Esophagus squamous epithelium (tissue), 5 donors: Measurements from ENCODE around the gene GTF3C6. TPM values are rescaled to one million over a fixed set of nuclear protein-coding genes. Genes with fewer than 3 reads are reported as not detected.

Experiments
- DNase-seq: peaks from one replicate; lab custom pipeline; 2025; lab: John Stamatoyannopoulos, UW
- H3K27ac ChIP-seq, 4 donors: fragments of 200-600 bp; sonication (generic); one replicate each; pipeline ENCODE4 v1.5.1; 2016 to 2019; ENCODE audit warnings: mild to moderate bottlenecking in 1 of 4
- H3K27me3 ChIP-seq, 4 donors: fragments of 200-600 bp; sonication (generic); 1 replicate in 3 of 4; 2 replicates in 1 of 4; pipeline versions ENCODE4 v1.5.1 to v1.6.0; 2017 to 2021; ENCODE audit warnings: antibody characterized with exemption in 1 of 4
- H3K36me3 ChIP-seq, 3 donors: fragments of 200-600 bp; sonication (generic); one replicate each; pipeline ENCODE4 v1.5.1; 2016 to 2019
- H3K4me1 ChIP-seq, 3 donors: fragments of 200-600 bp; sonication (generic); one replicate each; pipeline ENCODE4 v1.5.1; 2017 to 2019
- H3K4me3 ChIP-seq, 4 donors: fragments of 200-600 bp; sonication (generic); 1 replicate in 3 of 4; 2 replicates in 1 of 4; pipeline ENCODE4 v1.5.1; 2016 to 2019; ENCODE audit warnings: mild to moderate bottlenecking in 2 of 4, moderate library complexity in 1 of 4
- H3K9me3 ChIP-seq, 3 donors: fragments of 200-600 bp; sonication (generic); one replicate each; pipeline ENCODE4 v1.5.1; 2016 to 2019
- POLR2A ChIP-seq, 4 donors: fragments of 450-650 bp; IDR thresholded peaks; one replicate each; pipeline ENCODE4 v1.6.1; 2017; ENCODE audit warnings: antibody characterized with exemption in 4 of 4, mild to moderate bottlenecking in 4 of 4, moderate library complexity in 3 of 4
- WGBS, 2 donors: methylation state at CpG; one replicate each; pipeline ENCODE4 v1.1.5; 2018; 5-methylcytosine and 5-hydroxymethylcytosine counted together
- intact Hi-C: fragments of 100-400 bp; cut with DNase I; formaldehyde crosslinking; loops from one replicate; pipeline ENCODE4 v1.15.0; 2022
- total RNA-seq, 4 donors: library from RNA; depleted of rRNA; stranded (reverse); fragments of >200 nt; gene quantifications; one replicate each; pipeline ENCODE4 v1.1.0, GENCODE V29; 2016
- TF ChIP-seq, protein P1 (sequence below), 6 experiments: fragments of 450-650 bp in 4 of 6; fragments of 200-600 bp in 2 of 6; sonication (generic) in 2 of 6; IDR thresholded peaks; one replicate each; pipeline ENCODE4 v1.5.1; 2016 to 2019; ENCODE audit warnings: antibody characterized with exemption in 6 of 6, mild to moderate bottlenecking in 4 of 6, moderate library complexity in 4 of 6
- donor health status: DM: yes; HTN: yes; CAD: no.

Gene GTF3C6
- total RNA-seq, 4 donors from 2014 or later: 28.9 to 75.4 (median 45.6) TPM

DNA sequence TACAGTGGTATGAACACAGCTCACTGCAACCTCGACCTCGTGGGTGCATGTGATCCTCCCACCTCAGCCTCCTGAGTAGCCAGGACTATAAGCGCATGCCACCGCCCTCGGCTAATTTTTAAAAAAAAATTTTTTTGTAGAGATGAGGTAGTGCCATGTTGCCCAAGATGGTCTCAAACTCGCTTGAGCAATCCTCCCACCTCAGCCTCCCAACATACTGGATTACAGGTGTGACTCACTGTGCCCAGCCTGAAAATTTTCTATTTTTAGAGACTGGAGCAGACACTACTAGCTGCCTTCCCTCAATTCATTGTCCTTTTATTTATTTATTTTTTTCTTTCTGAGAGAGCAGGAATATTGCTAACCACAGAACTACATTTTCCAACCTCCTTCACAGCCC is 20.3 kb upstream of the GTF3C6 start:
- no peaks in the 10 kb centered on the region for H3K4me1 ChIP-seq
- no peaks in the 10 kb centered on the region for H3K27me3 ChIP-seq
- H3K9me3 ChIP-seq: no peaks in the 10 kb centered on the region
- H3K4me3 ChIP-seq: no peak overlapping the region
- no peak for DNase-seq
- no peak overlapping the region for H3K27ac ChIP-seq
- intact Hi-C loops: no loop called here
- 91 to 97% methylated on average over 6 of the region's 6 CpGs for WGBS, 2 donors
- H3K36me3 ChIP-seq: no peaks in the 10 kb centered on the region
- TF ChIP-seq, protein P1, sequence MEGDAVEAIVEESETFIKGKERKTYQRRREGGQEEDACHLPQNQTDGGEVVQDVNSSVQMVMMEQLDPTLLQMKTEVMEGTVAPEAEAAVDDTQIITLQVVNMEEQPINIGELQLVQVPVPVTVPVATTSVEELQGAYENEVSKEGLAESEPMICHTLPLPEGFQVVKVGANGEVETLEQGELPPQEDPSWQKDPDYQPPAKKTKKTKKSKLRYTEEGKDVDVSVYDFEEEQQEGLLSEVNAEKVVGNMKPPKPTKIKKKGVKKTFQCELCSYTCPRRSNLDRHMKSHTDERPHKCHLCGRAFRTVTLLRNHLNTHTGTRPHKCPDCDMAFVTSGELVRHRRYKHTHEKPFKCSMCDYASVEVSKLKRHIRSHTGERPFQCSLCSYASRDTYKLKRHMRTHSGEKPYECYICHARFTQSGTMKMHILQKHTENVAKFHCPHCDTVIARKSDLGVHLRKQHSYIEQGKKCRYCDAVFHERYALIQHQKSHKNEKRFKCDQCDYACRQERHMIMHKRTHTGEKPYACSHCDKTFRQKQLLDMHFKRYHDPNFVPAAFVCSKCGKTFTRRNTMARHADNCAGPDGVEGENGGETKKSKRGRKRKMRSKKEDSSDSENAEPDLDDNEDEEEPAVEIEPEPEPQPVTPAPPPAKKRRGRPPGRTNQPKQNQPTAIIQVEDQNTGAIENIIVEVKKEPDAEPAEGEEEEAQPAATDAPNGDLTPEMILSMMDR (IDR thresholded peaks at IDR 0.05): no peak
- TF ChIP-seq POLR2A (IDR thresholded peaks at IDR 0.05): no peak

DNA sequence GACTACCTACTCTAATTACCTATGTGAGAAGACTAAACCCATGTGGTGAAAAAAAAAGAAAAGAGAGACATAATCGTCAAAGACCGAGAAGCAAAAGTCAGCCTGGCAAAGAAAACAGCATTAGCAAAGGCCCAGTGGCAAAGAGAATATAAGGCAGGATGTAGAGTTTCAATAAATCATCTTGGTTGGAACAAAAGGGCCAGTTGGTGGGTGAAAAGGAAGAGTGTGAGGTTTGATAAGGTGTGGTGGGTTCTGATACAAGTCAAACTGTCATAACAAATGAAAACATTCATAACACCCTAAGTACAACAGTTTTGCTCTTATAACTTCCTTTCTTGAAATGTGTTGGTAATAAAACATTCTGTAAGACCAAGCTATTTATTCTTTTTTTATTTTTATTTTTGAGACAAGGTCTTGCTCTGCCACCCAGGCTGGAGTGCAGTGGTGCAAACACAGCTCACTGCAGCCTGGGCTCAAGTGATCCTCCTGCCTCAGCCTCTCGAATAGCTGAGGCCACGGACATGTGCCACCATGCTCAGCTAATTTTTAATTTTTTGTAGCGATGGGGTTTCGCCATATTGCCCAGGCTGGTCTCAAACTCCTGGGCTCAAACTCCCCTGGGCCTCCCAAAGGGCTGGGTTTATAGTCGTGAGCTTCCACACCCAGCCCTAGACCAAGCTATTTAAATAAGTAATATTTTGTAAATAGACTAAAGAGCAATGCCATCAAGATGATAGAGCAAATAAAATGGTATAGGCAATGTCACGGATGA is 18.9 kb upstream of the GTF3C6 start:
- no peak for DNase-seq
- H3K9me3 ChIP-seq: no peaks in the 10 kb centered on the region
- intact Hi-C loops: loop anchor here (10.0 kb wide), 1 partner anchor 415 kb away; no protein-coding TSS in a partner anchor
- H3K27ac ChIP-seq: no peak overlapping the region
- no peak for TF ChIP-seq POLR2A (IDR thresholded peaks at IDR 0.05)
- TF ChIP-seq, protein P1 (IDR thresholded peaks at IDR 0.05): no peak
- H3K4me1 ChIP-seq: peaks cover 0 to 5% (median 0%) of the 10 kb centered on the region in 3 donors
- no peaks in the 10 kb centered on the region for H3K27me3 ChIP-seq
- 72 to 84% methylated on average over 8 of the region's 8 CpGs for WGBS, 2 donors
- no peak overlapping the region for H3K4me3 ChIP-seq
- no peaks in the 10 kb centered on the region for H3K36me3 ChIP-seq

DNA sequence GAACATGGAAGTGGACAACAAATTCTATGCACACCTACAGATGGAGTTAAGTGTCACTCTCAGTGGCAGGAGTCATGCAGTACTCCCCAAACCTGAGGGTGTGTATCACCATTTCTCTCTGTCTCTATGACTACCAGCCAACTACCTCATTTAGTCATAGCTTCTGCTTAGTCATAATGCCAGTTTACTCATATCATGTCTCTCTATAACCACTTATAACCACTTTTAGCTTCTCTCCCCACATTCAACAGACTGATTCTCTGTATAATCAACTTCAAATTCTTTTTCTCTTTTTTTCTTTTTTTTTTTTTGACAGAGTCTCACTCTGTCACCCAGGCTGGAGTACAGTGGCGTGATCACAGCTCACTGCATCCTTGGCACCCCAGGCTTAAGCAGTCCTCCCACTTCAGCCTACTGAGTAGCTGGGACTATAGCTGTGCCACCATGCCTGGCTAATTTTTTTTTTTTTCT is 13.8 kb upstream of the GTF3C6 start:
- Histone ChIP-seq H3K9me3 (no peaks in the 10 kb centered on the region), H3K4me3 (no peak overlapping the region), H3K36me3 (no peaks in the 10 kb centered on the region), H3K27ac (peak overlapping the region in 3 of 4 donors; percentile 40 to 55 (median 48)), H3K4me1 (peaks cover 0 to 19% (median 0%) of the 10 kb centered on the region in 3 donors), H3K27me3 (no peaks in the 10 kb centered on the region)
- DNase-seq: no peak
- WGBS, 2 donors: 29 to 55% methylated on average over 1 of the region's 1 CpG
- intact Hi-C loops: loop anchor here (5.0 to 10.0 kb wide), 2 partner anchors 262 to 420 kb away; no protein-coding TSS in a partner anchor
- TF ChIP-seq, protein P1 (IDR thresholded peaks at IDR 0.05): no peak
- no peak for TF ChIP-seq POLR2A (IDR thresholded peaks at IDR 0.05)

DNA sequence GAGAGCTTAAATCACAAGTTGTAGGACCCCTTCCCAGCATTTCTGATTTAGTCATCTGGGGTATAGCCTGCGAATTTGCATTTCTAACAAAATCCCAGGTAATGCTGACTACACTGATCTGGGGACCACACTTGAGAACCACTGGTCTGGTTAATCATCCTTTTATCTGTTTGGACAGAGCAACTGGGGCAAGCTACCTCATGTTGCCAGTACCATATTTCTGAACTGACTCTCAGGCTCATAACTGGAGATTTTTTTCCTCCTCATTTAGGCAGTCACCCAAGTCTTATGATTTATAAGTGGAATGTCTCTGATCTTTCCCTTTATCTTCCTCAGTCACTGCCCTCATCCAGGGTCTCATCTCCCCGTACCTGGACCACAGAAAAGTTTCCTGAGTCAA is 12.0 kb upstream of the GTF3C6 start:
- DNase-seq: no peak
- H3K4me3 ChIP-seq: no peak overlapping the region
- no peaks in the 10 kb centered on the region for H3K9me3 ChIP-seq
- no peaks in the 10 kb centered on the region for H3K36me3 ChIP-seq
- H3K27me3 ChIP-seq: no peaks in the 10 kb centered on the region
- intact Hi-C loops: loop anchor here (5.0 to 10.0 kb wide), 2 partner anchors 264 to 422 kb away; no protein-coding TSS in a partner anchor
- WGBS, 2 donors: 53 to 69% methylated on average over 2 of the region's 2 CpGs
- H3K27ac ChIP-seq: no peak overlapping the region
- TF ChIP-seq POLR2A (IDR thresholded peaks at IDR 0.05): no peak
- TF ChIP-seq, protein P1 (IDR thresholded peaks at IDR 0.05): no peak
- H3K4me1 ChIP-seq: peaks cover 0 to 22% (median 0%) of the 10 kb centered on the region in 3 donors

DNA sequence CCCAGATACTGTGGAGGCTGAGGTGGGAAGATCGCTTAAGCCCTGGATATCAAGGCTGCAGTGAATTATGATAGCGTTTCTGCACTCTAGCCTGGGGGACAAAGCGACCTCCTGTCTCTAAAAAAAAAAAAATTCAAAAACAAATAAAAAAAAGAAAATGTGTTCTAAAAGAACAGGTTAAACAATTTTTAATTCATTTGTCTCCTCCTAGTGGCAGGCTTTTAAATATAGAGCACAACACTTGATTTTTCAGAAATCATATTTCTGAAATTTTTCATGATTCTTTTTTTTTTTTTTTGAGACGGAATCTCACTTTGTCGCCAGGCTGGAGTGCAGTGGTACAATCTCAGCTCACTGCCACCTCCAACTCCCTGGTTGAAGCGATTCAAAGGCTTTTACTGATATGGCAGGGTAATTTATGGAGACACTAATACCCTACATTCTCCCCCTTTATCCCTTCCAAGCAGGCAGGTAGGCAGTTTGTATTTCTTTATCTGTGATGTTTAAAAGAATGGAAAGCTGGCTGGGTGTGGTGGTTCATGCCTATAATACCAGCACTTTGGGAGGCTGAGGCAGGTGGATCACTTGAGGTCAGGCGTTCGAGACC is 8.7 kb upstream of the GTF3C6 start:
- no peaks in the 10 kb centered on the region for H3K27me3 ChIP-seq
- DNase-seq: no peak
- peaks cover 0 to 31% (median 3%) of the 10 kb centered on the region in 3 donors for H3K4me1 ChIP-seq
- no peaks in the 10 kb centered on the region for H3K36me3 ChIP-seq
- H3K4me3 ChIP-seq: no peak overlapping the region
- 35 to 37% methylated on average over 8 of the region's 8 CpGs for WGBS, 2 donors
- no peaks in the 10 kb centered on the region for H3K9me3 ChIP-seq
- intact Hi-C loops: loop anchor here (5.0 to 10.0 kb wide), 2 partner anchors 267 to 425 kb away; no protein-coding TSS in a partner anchor
- TF ChIP-seq, protein P1 (IDR thresholded peaks at IDR 0.05): peak in 5 of 6 experiments; percentile 20 to 57 (median 49)
- TF ChIP-seq POLR2A (IDR thresholded peaks at IDR 0.05): no peak
- no peak overlapping the region for H3K27ac ChIP-seq
